Esophagus squamous epithelium (tissue), 4 donors: ENCODE measurements around the gene SIK1.
"Not testable (repeated sequence)": the region's sequence is repeated elsewhere in the genome, so short reads cannot be mapped to it uniquely, and the experiment has no call there.

Source experiments
- POLR2A ChIP-seq, 4 donors: fragments of 450-650 bp; IDR thresholded peaks; one replicate each; pipeline ENCODE4 v1.6.1; 2017; ENCODE audit warnings: antibody characterized with exemption in 4 of 4, mild to moderate bottlenecking in 4 of 4, moderate library complexity in 3 of 4
- TF ChIP-seq, protein P1 (sequence below), 6 experiments: fragments of 450-650 bp in 4 of 6; fragments of 200-600 bp in 2 of 6; sonication (generic) in 2 of 6; IDR thresholded peaks; one replicate each; pipeline ENCODE4 v1.5.1; 2016 to 2019; ENCODE audit warnings: antibody characterized with exemption in 6 of 6, mild to moderate bottlenecking in 4 of 6, moderate library complexity in 4 of 6

DNA sequence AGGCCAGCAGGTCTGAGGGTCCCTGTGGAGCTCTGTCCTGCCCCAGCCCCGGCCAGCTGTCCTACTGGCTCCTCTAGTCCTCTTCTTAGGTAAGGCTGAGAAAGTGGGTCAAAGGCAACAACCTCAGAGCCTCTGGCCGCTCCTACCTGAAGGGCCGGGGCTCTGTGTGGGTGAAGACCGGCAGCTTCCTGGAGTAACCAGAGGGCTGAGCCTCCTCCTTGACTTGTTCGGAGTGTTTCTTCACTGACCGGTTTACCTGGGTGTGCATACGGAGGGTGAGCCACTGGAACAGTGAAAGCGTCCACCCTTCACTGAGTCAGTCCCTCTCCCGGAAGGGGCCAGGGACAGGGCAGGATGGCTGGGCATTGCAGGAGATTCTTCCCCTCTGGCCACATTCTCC is 9.3 kb upstream of the SIK1 start:
- TF ChIP-seq, protein P1, sequence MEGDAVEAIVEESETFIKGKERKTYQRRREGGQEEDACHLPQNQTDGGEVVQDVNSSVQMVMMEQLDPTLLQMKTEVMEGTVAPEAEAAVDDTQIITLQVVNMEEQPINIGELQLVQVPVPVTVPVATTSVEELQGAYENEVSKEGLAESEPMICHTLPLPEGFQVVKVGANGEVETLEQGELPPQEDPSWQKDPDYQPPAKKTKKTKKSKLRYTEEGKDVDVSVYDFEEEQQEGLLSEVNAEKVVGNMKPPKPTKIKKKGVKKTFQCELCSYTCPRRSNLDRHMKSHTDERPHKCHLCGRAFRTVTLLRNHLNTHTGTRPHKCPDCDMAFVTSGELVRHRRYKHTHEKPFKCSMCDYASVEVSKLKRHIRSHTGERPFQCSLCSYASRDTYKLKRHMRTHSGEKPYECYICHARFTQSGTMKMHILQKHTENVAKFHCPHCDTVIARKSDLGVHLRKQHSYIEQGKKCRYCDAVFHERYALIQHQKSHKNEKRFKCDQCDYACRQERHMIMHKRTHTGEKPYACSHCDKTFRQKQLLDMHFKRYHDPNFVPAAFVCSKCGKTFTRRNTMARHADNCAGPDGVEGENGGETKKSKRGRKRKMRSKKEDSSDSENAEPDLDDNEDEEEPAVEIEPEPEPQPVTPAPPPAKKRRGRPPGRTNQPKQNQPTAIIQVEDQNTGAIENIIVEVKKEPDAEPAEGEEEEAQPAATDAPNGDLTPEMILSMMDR (IDR thresholded peaks at IDR 0.05) = not testable (repeated sequence)
- TF ChIP-seq POLR2A (IDR thresholded peaks at IDR 0.05) = not testable (repeated sequence)
